Esophagus squamous epithelium (tissue), 5 donors: ENCODE results near the gene MORN1. TPM values are rescaled to one million over a fixed set of nuclear protein-coding genes. Genes with fewer than 3 reads are reported as not detected.
A peak's percentile ranks its signal among the peaks of the same experiment; 100 is the strongest.

Source experiments
- DNase-seq: peaks from one replicate; lab custom pipeline; 2025; lab: John Stamatoyannopoulos, UW
- H3K27ac ChIP-seq, 4 donors: fragments of 200-600 bp; sonication (generic); one replicate each; pipeline ENCODE4 v1.5.1; 2016 to 2019; ENCODE audit warnings: mild to moderate bottlenecking in 1 of 4
- H3K27me3 ChIP-seq, 4 donors: fragments of 200-600 bp; sonication (generic); 1 replicate in 3 of 4; 2 replicates in 1 of 4; pipeline versions ENCODE4 v1.5.1 to v1.6.0; 2017 to 2021; ENCODE audit warnings: antibody characterized with exemption in 1 of 4
- H3K36me3 ChIP-seq, 3 donors: fragments of 200-600 bp; sonication (generic); one replicate each; pipeline ENCODE4 v1.5.1; 2016 to 2019
- H3K4me1 ChIP-seq, 3 donors: fragments of 200-600 bp; sonication (generic); one replicate each; pipeline ENCODE4 v1.5.1; 2017 to 2019
- H3K4me3 ChIP-seq, 4 donors: fragments of 200-600 bp; sonication (generic); 1 replicate in 3 of 4; 2 replicates in 1 of 4; pipeline ENCODE4 v1.5.1; 2016 to 2019; ENCODE audit warnings: mild to moderate bottlenecking in 2 of 4, moderate library complexity in 1 of 4
- H3K9me3 ChIP-seq, 3 donors: fragments of 200-600 bp; sonication (generic); one replicate each; pipeline ENCODE4 v1.5.1; 2016 to 2019
- CTCF ChIP-seq, 6 experiments: fragments of 450-650 bp in 4 of 6; fragments of 200-600 bp in 2 of 6; sonication (generic) in 2 of 6; IDR thresholded peaks; one replicate each; pipeline ENCODE4 v1.5.1; 2016 to 2019; ENCODE audit warnings: antibody characterized with exemption in 6 of 6, mild to moderate bottlenecking in 4 of 6, moderate library complexity in 4 of 6
- POLR2A ChIP-seq, 4 donors: fragments of 450-650 bp; IDR thresholded peaks; one replicate each; pipeline ENCODE4 v1.6.1; 2017; ENCODE audit warnings: antibody characterized with exemption in 4 of 4, mild to moderate bottlenecking in 4 of 4, moderate library complexity in 3 of 4
- WGBS, 2 donors: methylation state at CpG; one replicate each; pipeline ENCODE4 v1.1.5; 2018; 5-methylcytosine and 5-hydroxymethylcytosine counted together
- intact Hi-C: fragments of 100-400 bp; cut with DNase I; formaldehyde crosslinking; loops from one replicate; pipeline ENCODE4 v1.15.0; 2022
- total RNA-seq, 4 donors: library from RNA; depleted of rRNA; stranded (reverse); fragments of >200 nt; gene quantifications; one replicate each; pipeline ENCODE4 v1.1.0, GENCODE V29; 2016
- donor health status: DM: yes; HTN: yes; CAD: no.

Gene MORN1
- total RNA-seq, 4 donors from 2014 or later = 6.7 to 10.8 (median 7.0) TPM

GRCh38 chr1:2312160-2312514 is 79.2 kb downstream of the MORN1 start:
- Histone ChIP-seq H3K4me1 (peaks cover 34 to 70% (median 48%) of the 10 kb centered on the region in 3 donors), H3K27ac (peak overlapping the region; percentile 62 to 92 (median 84)), H3K9me3 (no peaks in the 10 kb centered on the region), H3K27me3 (peaks cover 0 to 9% (median 0%) of the 10 kb centered on the region in 4 donors), H3K4me3 (no peak overlapping the region), H3K36me3 (peaks cover 4 to 34% (median 17%) of the 10 kb centered on the region in 3 donors)
- no CpG with 5 or more reads among the region's 10 CpGs for WGBS, 2 donors
- no peak for DNase-seq
- TF ChIP-seq CTCF (IDR thresholded peaks at IDR 0.05) = no peak
- no peak for TF ChIP-seq POLR2A (IDR thresholded peaks at IDR 0.05)
- intact Hi-C loops = loop anchor here (10.0 kb wide), 1 partner anchor 117 kb away; the partner anchor contains the start of gene FAAP20

GRCh38 chr1:2311184-2312032 is 79.9 kb downstream of the MORN1 start:
- no peak for DNase-seq
- intact Hi-C loops = loop anchor here (10.0 kb wide), 1 partner anchor 117 kb away; the partner anchor contains the start of gene FAAP20
- 47% methylated on average over 7 of the region's 21 CpGs; no CpG with 5 or more reads in 1 of the 2 donors for WGBS, 2 donors
- peaks cover 10 to 41% (median 24%) of the 10 kb centered on the region in 3 donors for H3K36me3 ChIP-seq
- no peak overlapping the region for H3K4me3 ChIP-seq
- H3K4me1 ChIP-seq = peaks cover 34 to 65% (median 47%) of the 10 kb centered on the region in 3 donors
- TF ChIP-seq POLR2A (IDR thresholded peaks at IDR 0.05) (no peak), CTCF (IDR thresholded peaks at IDR 0.05) (peak in 5 of 6 experiments; percentile 7 to 45 (median 21))
- H3K27me3 ChIP-seq = peaks cover 0 to 9% (median 0%) of the 10 kb centered on the region in 4 donors
- H3K27ac ChIP-seq = peak overlapping the region; percentile 30 to 92 (median 76)
- no peaks in the 10 kb centered on the region for H3K9me3 ChIP-seq

- 40 to 61% methylated on average over 3 to 10 of the region's 28 CpGs for WGBS, 2 donors
- H3K4me1 ChIP-seq = peaks cover 30 to 56% (median 44%) of the 10 kb centered on the region in 3 donors
- H3K27me3 ChIP-seq = peaks cover 0 to 9% (median 0%) of the 10 kb centered on the region in 4 donors
- no peaks in the 10 kb centered on the region for H3K9me3 ChIP-seq
- no peak overlapping the region for H3K4me3 ChIP-seq
- H3K27ac ChIP-seq = peak overlapping the region; percentile 30 to 92 (median 76)
- intact Hi-C loops = loop anchor here (10.0 kb wide), 1 partner anchor 116 kb away; the partner anchor contains the start of gene FAAP20
- peaks cover 19 to 49% (median 33%) of the 10 kb centered on the region in 3 donors for H3K36me3 ChIP-seq
- DNase-seq = no peak
- TF ChIP-seq POLR2A (IDR thresholded peaks at IDR 0.05) (no peak), CTCF (IDR thresholded peaks at IDR 0.05) (no peak)
These were observed 80.8 kb downstream of the MORN1 start for GRCh38 chr1:2310332-2311183.

GRCh38 chr1:2308844-2309243 is 82.5 kb downstream of the MORN1 start:
- Histone ChIP-seq H3K27ac (no peak overlapping the region), H3K4me3 (no peak overlapping the region), H3K4me1 (peaks cover 16 to 48% (median 36%) of the 10 kb centered on the region in 3 donors), H3K36me3 (peaks cover 26 to 66% (median 50%) of the 10 kb centered on the region in 3 donors), H3K27me3 (no peaks in the 10 kb centered on the region), H3K9me3 (no peaks in the 10 kb centered on the region)
- WGBS, 2 donors = 84 to 89% methylated on average over 9 to 17 of the region's 20 CpGs
- intact Hi-C loops = no loop called here
- DNase-seq = no peak
- no peak for TF ChIP-seq CTCF (IDR thresholded peaks at IDR 0.05)
- no peak for TF ChIP-seq POLR2A (IDR thresholded peaks at IDR 0.05)
